Mucosa of stomach (tissue), 1 donor: ENCODE results near the gene FAT1.

ENCODE experiments used
- H3K27me3 ChIP-seq: one replicate; pipeline ENCODE4 v1.7.0; 2013; ENCODE audit warnings: mild to moderate bottlenecking, low read length; ENCODE audit not compliant: control insufficient read depth, insufficient read depth
- H3K36me3 ChIP-seq: one replicate; pipeline ENCODE4 v1.7.0; 2013; ENCODE audit warnings: low read length; ENCODE audit not compliant: control insufficient read depth, insufficient read depth
- H3K4me1 ChIP-seq: one replicate; pipeline ENCODE4 v1.7.0; 2013; ENCODE audit warnings: mild to moderate bottlenecking, low read length; ENCODE audit not compliant: control insufficient read depth, insufficient read depth
- H3K4me3 ChIP-seq: one replicate; pipeline ENCODE4 v1.7.0; 2013; ENCODE audit warnings: low read length
- H3K9ac ChIP-seq: one replicate; pipeline ENCODE4 v1.7.0; 2013; ENCODE audit warnings: mild to moderate bottlenecking, low read length, moderate library complexity
- H3K9me3 ChIP-seq: one replicate; pipeline ENCODE4 v1.7.0; 2013; ENCODE audit warnings: mild to moderate bottlenecking, low read length, moderate library complexity; ENCODE audit not compliant: control insufficient read depth
- donor health status: Pancreatic carcinoma.

FAT1 gene

GRCh38 chr4:186743261-186743660 is 19.6 kb upstream of the FAT1 start:
- Histone ChIP-seq H3K9me3 (no peaks in the 10 kb centered on the region), H3K9ac (no peak overlapping the region), H3K4me3 (no peak overlapping the region), H3K27me3 (no peaks in the 10 kb centered on the region), H3K36me3 (no peaks in the 10 kb centered on the region), H3K4me1 (no peaks in the 10 kb centered on the region)

- Histone ChIP-seq H3K4me1 (no peaks in the 10 kb centered on the region), H3K4me3 (no peak overlapping the region), H3K27me3 (no peaks in the 10 kb centered on the region), H3K9me3 (no peaks in the 10 kb centered on the region), H3K9ac (no peak overlapping the region), H3K36me3 (no peaks in the 10 kb centered on the region)
Measured at GRCh38 chr4:186740822-186741221, 17.2 kb upstream of the FAT1 start.

- Histone ChIP-seq H3K9me3 (no peaks in the 10 kb centered on the region), H3K9ac (no peak overlapping the region), H3K4me3 (no peak overlapping the region), H3K4me1 (peaks cover 3% of the 10 kb centered on the region), H3K27me3 (no peaks in the 10 kb centered on the region), H3K36me3 (no peaks in the 10 kb centered on the region)
Measured at GRCh38 chr4:186739802-186740434, 16.3 kb upstream of the FAT1 start.

GRCh38 chr4:186739317-186739716 is 15.7 kb upstream of the FAT1 start:
- Histone ChIP-seq H3K27me3 (no peaks in the 10 kb centered on the region), H3K4me3 (no peak overlapping the region), H3K9ac (no peak overlapping the region), H3K9me3 (no peaks in the 10 kb centered on the region), H3K36me3 (no peaks in the 10 kb centered on the region), H3K4me1 (peaks cover 3% of the 10 kb centered on the region)

GRCh38 chr4:186738421-186738820 is 14.8 kb upstream of the FAT1 start:
- no peaks in the 10 kb centered on the region for H3K36me3 ChIP-seq
- no peaks in the 10 kb centered on the region for H3K27me3 ChIP-seq
- H3K4me1 ChIP-seq: peaks cover 3% of the 10 kb centered on the region
- H3K4me3 ChIP-seq: no peak overlapping the region
- no peaks in the 10 kb centered on the region for H3K9me3 ChIP-seq
- no peak overlapping the region for H3K9ac ChIP-seq

GRCh38 chr4:186737427-186737826 is 13.8 kb upstream of the FAT1 start:
- Histone ChIP-seq H3K36me3 (no peaks in the 10 kb centered on the region), H3K27me3 (no peaks in the 10 kb centered on the region), H3K9me3 (no peaks in the 10 kb centered on the region), H3K4me1 (peaks cover 3% of the 10 kb centered on the region), H3K4me3 (no peak overlapping the region), H3K9ac (no peak overlapping the region)

- Histone ChIP-seq H3K27me3 (no peaks in the 10 kb centered on the region), H3K4me1 (peaks cover 3% of the 10 kb centered on the region), H3K4me3 (no peak overlapping the region), H3K9me3 (no peaks in the 10 kb centered on the region), H3K36me3 (no peaks in the 10 kb centered on the region), H3K9ac (no peak overlapping the region)
Measured at GRCh38 chr4:186736466-186736865, 12.8 kb upstream of the FAT1 start.

- peaks cover 3% of the 10 kb centered on the region for H3K4me1 ChIP-seq
- H3K9me3 ChIP-seq: no peaks in the 10 kb centered on the region
- no peaks in the 10 kb centered on the region for H3K36me3 ChIP-seq
- no peak overlapping the region for H3K9ac ChIP-seq
- H3K27me3 ChIP-seq: no peaks in the 10 kb centered on the region
- no peak overlapping the region for H3K4me3 ChIP-seq
Measured at GRCh38 chr4:186734251-186734650, 10.6 kb upstream of the FAT1 start.

- no peaks in the 10 kb centered on the region for H3K9me3 ChIP-seq
- no peaks in the 10 kb centered on the region for H3K36me3 ChIP-seq
- peaks cover 7% of the 10 kb centered on the region for H3K4me1 ChIP-seq
- no peaks in the 10 kb centered on the region for H3K27me3 ChIP-seq
- H3K4me3 ChIP-seq: no peak overlapping the region
- no peak overlapping the region for H3K9ac ChIP-seq
Measured at GRCh38 chr4:186733778-186734177, 10.1 kb upstream of the FAT1 start.

GRCh38 chr4:186730621-186731020 is 7.0 kb upstream of the FAT1 start:
- H3K36me3 ChIP-seq: no peaks in the 10 kb centered on the region
- H3K4me3 ChIP-seq: no peak overlapping the region
- peaks cover 15% of the 10 kb centered on the region for H3K4me1 ChIP-seq
- no peak overlapping the region for H3K9ac ChIP-seq
- H3K27me3 ChIP-seq: no peaks in the 10 kb centered on the region
- H3K9me3 ChIP-seq: no peaks in the 10 kb centered on the region

- no peak overlapping the region for H3K4me3 ChIP-seq
- H3K4me1 ChIP-seq: peaks cover 13% of the 10 kb centered on the region
- H3K9ac ChIP-seq: no peak overlapping the region
- no peaks in the 10 kb centered on the region for H3K27me3 ChIP-seq
- no peaks in the 10 kb centered on the region for H3K9me3 ChIP-seq
- H3K36me3 ChIP-seq: no peaks in the 10 kb centered on the region
Measured at GRCh38 chr4:186729856-186730255, 6.2 kb upstream of the FAT1 start.

- peak overlapping the region; percentile 14 for H3K9ac ChIP-seq
- H3K36me3 ChIP-seq: no peaks in the 10 kb centered on the region
- peaks cover 13% of the 10 kb centered on the region for H3K4me1 ChIP-seq
- H3K9me3 ChIP-seq: no peaks in the 10 kb centered on the region
- no peaks in the 10 kb centered on the region for H3K27me3 ChIP-seq
- H3K4me3 ChIP-seq: no peak overlapping the region
Measured at GRCh38 chr4:186728631-186729271, 5.1 kb upstream of the FAT1 start.
